GM12874 (cell line): ENCODE data around the gene FSTL4.

Experiments
- TF ChIP-seq, protein P1 (sequence below): IDR thresholded peaks from 2 replicates; pipeline ENCODE4 v1.5.1; 2011; ENCODE audit warnings: low read depth, mild to moderate bottlenecking, control low read depth, low read length, moderate library complexity; ENCODE audit not compliant: insufficient read depth

Gene FSTL4

GRCh38 chr5:133455676-133456075 is 156.7 kb downstream of the FSTL4 start:
- TF ChIP-seq, protein P1, sequence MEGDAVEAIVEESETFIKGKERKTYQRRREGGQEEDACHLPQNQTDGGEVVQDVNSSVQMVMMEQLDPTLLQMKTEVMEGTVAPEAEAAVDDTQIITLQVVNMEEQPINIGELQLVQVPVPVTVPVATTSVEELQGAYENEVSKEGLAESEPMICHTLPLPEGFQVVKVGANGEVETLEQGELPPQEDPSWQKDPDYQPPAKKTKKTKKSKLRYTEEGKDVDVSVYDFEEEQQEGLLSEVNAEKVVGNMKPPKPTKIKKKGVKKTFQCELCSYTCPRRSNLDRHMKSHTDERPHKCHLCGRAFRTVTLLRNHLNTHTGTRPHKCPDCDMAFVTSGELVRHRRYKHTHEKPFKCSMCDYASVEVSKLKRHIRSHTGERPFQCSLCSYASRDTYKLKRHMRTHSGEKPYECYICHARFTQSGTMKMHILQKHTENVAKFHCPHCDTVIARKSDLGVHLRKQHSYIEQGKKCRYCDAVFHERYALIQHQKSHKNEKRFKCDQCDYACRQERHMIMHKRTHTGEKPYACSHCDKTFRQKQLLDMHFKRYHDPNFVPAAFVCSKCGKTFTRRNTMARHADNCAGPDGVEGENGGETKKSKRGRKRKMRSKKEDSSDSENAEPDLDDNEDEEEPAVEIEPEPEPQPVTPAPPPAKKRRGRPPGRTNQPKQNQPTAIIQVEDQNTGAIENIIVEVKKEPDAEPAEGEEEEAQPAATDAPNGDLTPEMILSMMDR = no peak

DNA sequence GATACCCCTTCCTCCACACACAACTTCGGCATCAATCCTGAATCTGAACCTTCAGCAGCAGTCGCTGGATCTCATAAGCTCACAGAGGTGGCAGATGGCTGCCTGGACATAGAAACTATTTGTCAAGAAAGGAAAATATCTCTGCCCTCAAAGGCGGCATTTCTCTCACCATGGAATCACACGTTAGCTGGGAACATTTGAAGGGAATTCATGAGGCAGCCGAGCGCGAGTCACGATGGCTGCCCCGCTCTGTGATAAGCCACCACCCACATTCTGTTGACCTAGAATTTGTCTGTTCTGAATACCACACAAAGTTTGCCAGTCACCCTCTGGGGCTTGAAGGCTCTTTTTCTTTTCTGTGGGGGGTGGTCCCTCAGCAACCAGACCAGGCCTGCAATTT is 157.9 kb downstream of the FSTL4 start:
- TF ChIP-seq, protein P1 = no peak

DNA sequence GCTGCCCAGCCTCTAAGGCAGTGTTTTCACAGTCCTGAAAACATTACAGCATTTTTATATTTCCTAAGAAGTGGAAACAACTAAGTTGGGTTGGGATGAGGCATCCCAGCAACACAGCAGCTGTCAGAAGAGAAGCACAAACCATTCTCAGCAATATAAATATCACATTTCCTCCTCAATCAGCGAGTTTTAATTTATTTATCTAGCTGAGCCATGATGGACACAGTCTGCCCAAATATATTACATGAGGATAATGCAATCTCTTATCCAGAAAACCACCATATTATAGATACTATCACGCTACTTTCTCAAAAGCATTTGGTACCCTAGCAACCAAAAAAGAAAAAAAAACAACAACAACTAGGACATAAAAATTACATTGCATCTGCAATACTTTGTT is 158.5 kb downstream of the FSTL4 start:
- TF ChIP-seq, protein P1 = no peak

GRCh38 chr5:133453084-133453780 is 159.1 kb downstream of the FSTL4 start:
- TF ChIP-seq, protein P1 = no peak

DNA sequence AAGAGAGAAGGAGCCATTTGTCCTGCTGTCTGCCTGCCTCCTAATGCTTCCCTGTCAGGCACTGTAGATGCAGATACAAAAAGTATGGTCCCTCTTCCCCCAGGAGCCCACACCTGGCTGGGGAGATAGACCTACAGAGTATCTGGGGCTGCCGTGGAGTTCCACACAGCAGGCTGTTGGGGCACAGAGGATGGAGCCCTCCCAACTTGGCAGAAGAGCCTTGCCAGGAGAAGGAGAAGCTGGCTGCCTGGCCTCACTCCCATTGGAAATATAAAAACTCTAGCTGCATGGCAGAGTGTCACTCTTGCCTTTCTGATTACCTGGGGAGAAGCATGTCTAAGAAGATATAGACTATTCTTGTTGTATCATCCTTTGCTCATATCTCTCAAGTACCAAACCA is 160.4 kb downstream of the FSTL4 start:
- TF ChIP-seq, protein P1 = no peak

DNA sequence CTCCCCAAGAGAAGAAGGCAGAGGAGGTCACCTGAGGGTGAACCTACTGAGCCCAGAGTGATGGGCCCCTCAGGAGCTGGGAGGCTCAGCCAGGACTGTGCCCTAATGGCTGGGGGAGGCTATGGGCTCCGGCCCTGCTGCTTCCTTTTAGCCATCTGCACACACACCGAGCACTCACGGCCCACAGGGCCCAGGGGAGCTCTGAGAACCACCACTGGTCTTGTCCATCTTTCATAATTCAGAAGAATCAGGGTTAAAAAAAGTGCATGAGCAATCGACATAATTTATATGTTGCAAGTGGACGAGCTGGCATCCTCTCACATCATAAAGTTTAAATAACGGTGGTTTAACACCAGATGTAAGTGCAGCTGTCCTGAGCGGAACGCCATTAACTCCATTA is 162.1 kb downstream of the FSTL4 start:
- TF ChIP-seq, protein P1 = no peak

GRCh38 chr5:133449181-133449580 is 163.2 kb downstream of the FSTL4 start:
- TF ChIP-seq, protein P1 = no peak
